Activated CD8-positive, alpha-beta memory T cell treated with anti-CD3 and anti-CD28 coated beads, Interleukin-2, amount 10 ng/mL, durations not matched to agents 7 days and 5 days (primary cell): ENCODE measurements around the gene TMBIM1. TPM values are rescaled to one million over a fixed set of nuclear protein-coding genes. Genes with fewer than 3 reads are reported as not detected.
"Not testable (repeated sequence)": the region's sequence is repeated elsewhere in the genome, so short reads cannot be mapped to it uniquely, and the experiment has no call there.

Source experiments
- ATAC-seq: fragments of 150-1000 bp; cut with Tn5 transposase; one replicate; pipeline ENCODE4 v1.10.0; 2021; ENCODE audit warnings: moderate library complexity
- CTCF ChIA-PET: fragments of 350-600 bp; sonication (Branson Sonifier 250); formaldehyde crosslinking; loops from one replicate; lab custom pipeline; 2021; ENCODE audit warnings: antibody characterized with exemption; lab: Charles Lee
- DNase-seq: peaks from one replicate; pipeline ENCODE4 v3.0.0-alpha.2; 2020
- H3K27ac Mint-ChIP-seq: one replicate; pipeline ENCODE4 v1.8.0; 2021; ENCODE audit warnings: mild to moderate bottlenecking, mixed read lengths
- H3K27me3 Mint-ChIP-seq: one replicate; pipeline ENCODE4 v1.8.0; 2021; ENCODE audit warnings: mixed read lengths
- H3K36me3 Mint-ChIP-seq: one replicate; pipeline ENCODE4 v1.8.0; 2021; ENCODE audit warnings: mild to moderate bottlenecking, mixed read lengths
- H3K4me1 Mint-ChIP-seq: one replicate; pipeline ENCODE4 v1.8.0; 2021; ENCODE audit warnings: mixed read lengths
- H3K4me3 Mint-ChIP-seq: one replicate; pipeline ENCODE4 v1.8.0; 2021; ENCODE audit warnings: mild to moderate bottlenecking, moderate library complexity, mixed read lengths
- H3K9me3 Mint-ChIP-seq: one replicate; pipeline ENCODE4 v1.8.0; 2022; ENCODE audit warnings: low read depth, mixed read lengths
- total RNA-seq, 2 experiments: library from RNA; stranded (reverse); gene quantifications; one replicate each; pipeline ENCODE4 v1.2.3, GENCODE V29; 2021

The TMBIM1 gene
- total RNA-seq, 2 experiments from 2014 or later, result 51.5 to 72.4 TPM

GRCh38 chr2:218326315-218326714, 34.0 kb upstream of the TMBIM1 start:
- Mint-ChIP-seq H3K27me3 (peaks cover 22% of the 10 kb centered on the region), H3K4me1 (peaks cover 10% of the 10 kb centered on the region), H3K36me3 (no peaks in the 10 kb centered on the region), H3K9me3 (no peaks in the 10 kb centered on the region), H3K27ac (no peak overlapping the region), H3K4me3 (no peak overlapping the region)
- no peak for DNase-seq
- CTCF ChIA-PET, result interaction anchor here (1.7 kb wide), 1 partner anchor 24 kb away, joined by 8 read pairs; no protein-coding TSS in a partner anchor
- no peak for ATAC-seq

DNA sequence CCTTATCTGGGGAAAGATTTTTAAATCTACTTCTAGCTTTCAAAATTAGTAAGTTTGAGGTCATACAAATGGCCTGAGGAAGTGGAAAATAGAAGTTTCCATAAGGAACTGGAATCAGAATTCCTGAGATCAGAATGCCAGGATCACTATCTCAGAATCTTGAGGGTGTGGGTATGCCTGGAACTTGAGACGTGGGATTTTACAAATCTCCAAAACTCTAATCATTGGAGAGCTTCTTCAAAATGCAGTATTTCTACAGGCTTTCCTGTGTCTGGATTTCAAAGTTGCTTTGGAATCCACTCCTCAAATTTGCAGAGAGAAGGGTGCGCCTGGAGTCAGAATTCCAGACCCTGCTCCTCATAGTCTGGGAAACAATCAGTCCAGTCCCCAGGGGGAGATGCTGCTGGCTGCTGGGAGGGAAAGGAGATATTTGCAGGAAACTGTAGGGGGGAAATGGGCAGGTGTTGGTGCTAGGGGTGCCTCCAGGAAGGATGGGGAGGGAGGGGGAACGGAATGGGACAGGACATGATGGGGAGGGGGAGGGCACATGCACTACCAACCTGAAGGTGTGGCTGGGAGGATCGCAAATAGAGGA, 33.4 kb upstream of the TMBIM1 start:
- H3K4me1 Mint-ChIP-seq, result peaks cover 14% of the 10 kb centered on the region
- DNase-seq (no peak), ATAC-seq (no peak)
- no peaks in the 10 kb centered on the region for H3K9me3 Mint-ChIP-seq
- H3K36me3 Mint-ChIP-seq, result no peaks in the 10 kb centered on the region
- peaks cover 22% of the 10 kb centered on the region for H3K27me3 Mint-ChIP-seq
- CTCF ChIA-PET, result interaction anchor here (0.8 to 1.7 kb wide), 2 partner anchors 24 kb away, joined by 3 to 8 read pairs; no protein-coding TSS in a partner anchor
- H3K4me3 Mint-ChIP-seq, result no peak overlapping the region
- no peak overlapping the region for H3K27ac Mint-ChIP-seq

DNA sequence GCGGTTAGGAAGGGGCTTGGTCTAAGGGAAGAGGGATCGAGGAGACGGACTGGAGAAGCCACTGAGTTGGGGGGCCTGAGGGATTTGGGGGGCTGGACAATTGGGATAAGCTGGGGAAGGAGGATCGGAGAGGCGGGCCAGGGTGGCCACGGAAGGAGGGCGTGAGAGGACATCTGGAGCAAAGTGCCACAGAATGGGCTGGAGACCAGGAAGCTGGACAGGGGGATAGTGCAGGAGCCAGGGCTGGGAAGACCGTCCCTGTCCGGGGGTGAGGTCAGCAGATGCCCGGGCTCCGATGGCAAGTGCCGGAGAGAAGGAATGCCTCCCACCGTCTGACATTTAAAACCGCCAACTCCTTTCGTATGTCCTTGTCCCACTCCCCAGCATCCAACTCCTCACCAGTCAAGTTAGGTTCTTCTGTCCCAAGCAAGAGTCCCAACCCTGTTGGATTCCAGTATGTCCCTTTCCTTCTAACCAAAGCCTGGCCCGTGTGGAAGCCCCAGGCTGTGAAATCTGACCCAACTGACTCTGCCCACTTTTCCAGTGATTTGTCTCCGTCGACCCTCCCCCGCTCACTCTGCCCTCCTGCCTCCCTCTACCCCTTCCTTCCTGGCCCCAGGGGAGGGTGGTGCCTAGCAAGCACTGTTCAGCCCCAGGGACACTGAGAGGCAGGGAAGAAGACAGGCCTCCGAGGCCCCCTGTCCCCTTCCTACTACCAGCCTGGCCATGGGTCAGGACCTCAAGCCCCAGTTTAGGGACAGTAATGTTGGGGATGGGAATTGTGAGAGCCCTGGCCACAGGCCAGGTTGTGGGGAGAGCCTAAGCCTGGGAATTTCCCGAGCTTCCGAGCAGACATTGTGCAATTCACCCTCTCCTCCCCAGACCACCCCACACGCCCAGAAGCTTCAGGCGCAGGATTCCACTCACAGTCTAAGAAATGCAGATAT, 31.5 kb upstream of the TMBIM1 start:
- H3K27me3 Mint-ChIP-seq, result peaks cover 22% of the 10 kb centered on the region
- H3K4me3 Mint-ChIP-seq, result peak overlapping the region; percentile 66
- DNase-seq (no peak), ATAC-seq (no peak)
- H3K36me3 Mint-ChIP-seq, result no peaks in the 10 kb centered on the region
- H3K9me3 Mint-ChIP-seq, result no peaks in the 10 kb centered on the region
- CTCF ChIA-PET, result interaction anchor here (1.2 kb wide), 1 partner anchor 43 kb away, joined by 3 read pairs; no protein-coding TSS in a partner anchor
- H3K27ac Mint-ChIP-seq, result no peak overlapping the region
- peaks cover 12% of the 10 kb centered on the region for H3K4me1 Mint-ChIP-seq

DNA sequence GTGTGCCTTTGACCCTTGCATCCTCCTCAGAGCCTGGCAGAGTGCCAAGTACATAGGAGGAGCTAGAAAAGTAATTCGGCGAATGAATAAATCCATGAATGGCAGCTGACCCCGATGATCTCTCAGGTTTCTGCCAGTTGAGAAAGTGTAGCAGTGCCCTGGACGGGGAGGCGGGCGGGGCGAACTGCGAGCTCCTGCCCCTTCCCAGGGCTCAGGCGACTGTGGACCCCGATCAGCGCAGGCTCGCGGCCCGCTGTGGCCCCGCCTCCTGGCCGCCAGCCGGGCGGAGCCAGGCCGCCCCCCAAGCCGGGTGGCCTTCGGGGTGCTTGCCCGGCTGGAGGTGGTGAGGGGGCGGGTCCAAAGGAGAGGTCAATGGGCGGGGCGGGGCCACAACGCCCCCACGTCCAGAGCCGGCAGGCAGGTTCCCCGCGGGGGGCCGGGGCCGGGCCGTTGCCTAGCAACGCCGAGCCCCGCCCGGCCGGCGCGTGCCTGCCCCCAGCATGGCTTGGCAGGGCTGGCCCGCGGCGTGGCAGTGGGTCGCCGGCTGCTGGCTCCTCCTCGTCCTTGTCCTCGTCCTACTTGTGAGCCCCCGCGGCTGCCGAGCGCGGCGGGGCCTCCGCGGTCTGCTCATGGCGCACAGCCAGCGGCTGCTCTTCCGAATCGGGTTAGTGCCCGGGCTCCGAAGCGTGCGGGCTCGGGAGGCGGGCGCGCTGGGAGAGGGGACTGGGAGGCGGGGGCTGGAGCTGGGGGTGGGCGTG, 30.6 kb upstream of the TMBIM1 start:
- Mint-ChIP-seq H3K27me3 (peaks cover 22% of the 10 kb centered on the region), H3K36me3 (no peaks in the 10 kb centered on the region), H3K4me1 (peaks cover 12% of the 10 kb centered on the region), H3K4me3 (peak overlapping the region; percentile 66), H3K9me3 (no peaks in the 10 kb centered on the region), H3K27ac (no peak overlapping the region)
- CTCF ChIA-PET, result interaction anchor here (1.0 to 1.3 kb wide), 3 partner anchors 44 to 525 kb away, joined by 3 to 4 read pairs (median 3); partner anchors contain the start of genes AAMP and PNKD
- ATAC-seq (peak; percentile 82), DNase-seq (peak; percentile 51)

DNA sequence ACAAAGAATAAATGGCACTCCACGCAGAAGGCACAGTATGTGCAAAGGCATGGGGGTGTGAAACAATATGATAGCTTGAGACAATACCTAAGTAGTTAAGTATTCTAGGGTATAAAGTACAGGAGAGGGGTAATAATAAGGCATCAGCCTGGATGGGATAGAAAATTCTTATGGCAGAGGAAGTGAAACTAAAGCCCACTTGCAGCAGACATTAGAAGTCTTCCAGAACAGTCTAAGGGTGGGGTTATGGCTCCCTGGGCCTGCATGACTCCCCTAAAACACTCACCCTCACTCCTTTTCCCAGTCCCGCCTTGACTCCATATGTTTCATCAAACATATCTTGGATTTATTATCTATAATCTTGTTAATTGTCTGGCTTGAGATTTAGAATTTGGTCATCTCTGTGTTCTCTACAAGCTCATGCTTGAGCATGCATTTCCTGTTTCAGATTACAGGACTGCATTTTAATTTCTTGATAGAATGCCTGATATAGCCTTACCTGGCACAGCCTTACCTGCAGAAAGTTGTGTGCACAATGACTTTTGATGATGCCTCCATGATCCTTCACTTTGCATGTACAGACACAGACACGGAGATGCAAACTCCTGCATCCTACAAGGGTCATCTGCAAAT, 28.5 kb upstream of the TMBIM1 start:
- no peak for ATAC-seq
- no peak overlapping the region for H3K27ac Mint-ChIP-seq

DNA sequence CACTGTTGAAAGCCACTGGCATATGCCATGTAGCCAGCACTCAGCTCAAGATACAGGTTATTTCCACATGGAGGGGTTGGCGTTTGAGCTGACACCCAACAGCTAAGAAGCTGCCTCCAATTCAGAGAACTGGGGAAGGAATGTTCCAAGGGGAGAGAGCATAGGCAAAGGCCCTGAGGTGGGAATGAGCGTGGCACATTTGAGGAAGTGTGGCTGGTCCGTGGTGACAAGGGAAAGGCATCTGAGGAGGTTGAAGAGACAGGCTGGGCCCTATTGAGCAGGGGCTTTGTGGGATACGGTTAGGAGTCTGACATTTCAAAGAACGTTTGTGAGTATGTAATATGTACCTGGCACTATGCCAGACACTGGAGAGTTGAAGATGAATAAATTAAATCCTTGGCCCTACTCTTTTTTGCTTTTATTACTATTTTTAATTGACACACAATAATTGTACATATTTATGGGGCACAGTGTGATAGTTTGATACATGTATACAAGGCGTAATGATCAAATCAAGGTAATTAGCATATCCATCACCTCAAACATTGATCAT, 27.6 kb upstream of the TMBIM1 start:
- Mint-ChIP-seq H3K27ac (no peak overlapping the region), H3K4me1 (peaks cover 30% of the 10 kb centered on the region)

More for the DNA sequence above, 28.5 kb upstream of the TMBIM1 start:
- Mint-ChIP-seq H3K4me1 (peaks cover 28% of the 10 kb centered on the region), H3K4me3 (no peak overlapping the region), H3K9me3 (no peaks in the 10 kb centered on the region), H3K36me3 (no peaks in the 10 kb centered on the region), H3K27me3 (peaks cover 18% of the 10 kb centered on the region)
- CTCF ChIA-PET, result interaction anchor here (1.9 kb wide), 1 partner anchor 19 kb away, joined by 4 read pairs; no protein-coding TSS in a partner anchor
- no peak for DNase-seq

GRCh38 chr2:218318241-218318640, 25.9 kb upstream of the TMBIM1 start:
- no peaks in the 10 kb centered on the region for H3K9me3 Mint-ChIP-seq
- H3K4me1 Mint-ChIP-seq, result peaks cover 25% of the 10 kb centered on the region
- no peak overlapping the region for H3K4me3 Mint-ChIP-seq
- H3K36me3 Mint-ChIP-seq, result no peaks in the 10 kb centered on the region
- CTCF ChIA-PET, result interaction anchor here (0.7 to 1.4 kb wide), 3 partner anchors 12 to 75 kb away, joined by 3 to 6 read pairs (median 3); no protein-coding TSS in a partner anchor
- H3K27me3 Mint-ChIP-seq, result peaks cover 6% of the 10 kb centered on the region
- DNase-seq (no peak), ATAC-seq (no peak)
- no peak overlapping the region for H3K27ac Mint-ChIP-seq

More for the DNA sequence above, 27.6 kb upstream of the TMBIM1 start:
- CTCF ChIA-PET, result interaction anchor here (1.0 to 1.9 kb wide), 2 partner anchors 18 to 50 kb away, joined by 4 read pairs; partner anchors contain the start of genes AAMP and PNKD
- H3K27me3 Mint-ChIP-seq, result peaks cover 18% of the 10 kb centered on the region
- no peak for ATAC-seq
- no peak overlapping the region for H3K4me3 Mint-ChIP-seq
- H3K36me3 Mint-ChIP-seq, result no peaks in the 10 kb centered on the region
- no peaks in the 10 kb centered on the region for H3K9me3 Mint-ChIP-seq
- DNase-seq, result no peak

DNA sequence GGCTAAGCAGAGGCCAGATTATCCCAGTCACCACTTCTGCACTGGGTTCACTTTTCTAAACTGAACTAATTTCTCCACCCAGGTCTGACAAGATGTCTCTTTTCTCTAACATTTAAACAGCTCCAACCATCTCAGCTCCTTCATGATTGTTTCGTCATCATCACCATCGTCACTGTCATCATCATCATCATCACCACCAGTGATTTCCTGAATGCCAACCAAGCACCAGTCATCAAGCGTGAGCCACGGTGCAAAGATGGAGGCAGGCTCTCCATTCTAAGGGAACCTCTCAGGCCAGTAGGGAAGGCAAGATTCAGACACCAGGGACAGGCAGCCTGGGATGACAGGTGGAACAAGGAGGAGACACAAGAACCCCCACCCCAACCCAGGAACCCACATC, 25.5 kb upstream of the TMBIM1 start:
- DNase-seq (no peak), ATAC-seq (no peak)
- Mint-ChIP-seq H3K36me3 (no peaks in the 10 kb centered on the region), H3K4me1 (peaks cover 25% of the 10 kb centered on the region), H3K27me3 (peaks cover 6% of the 10 kb centered on the region), H3K27ac (no peak overlapping the region), H3K9me3 (no peaks in the 10 kb centered on the region), H3K4me3 (no peak overlapping the region)
- CTCF ChIA-PET, result interaction anchor here (0.7 to 1.4 kb wide), 4 partner anchors 12 to 76 kb away, joined by 3 to 6 read pairs (median 4); no protein-coding TSS in a partner anchor

- H3K4me3 Mint-ChIP-seq, result no peak overlapping the region
- CTCF ChIA-PET, result interaction anchor here (0.9 to 2.3 kb wide), 5 partner anchors 11 to 581 kb away, joined by 3 to 9 read pairs (median 4); no protein-coding TSS in a partner anchor
- H3K27ac Mint-ChIP-seq, result no peak overlapping the region
These were observed 25.0 kb upstream of the TMBIM1 start for GRCh38 chr2:218317303-218317630.

GRCh38 chr2:218315397-218315796, 23.1 kb upstream of the TMBIM1 start:
- H3K9me3 Mint-ChIP-seq, result no peaks in the 10 kb centered on the region
- CTCF ChIA-PET, result interaction anchor here (0.9 to 2.3 kb wide), 3 partner anchors 13 to 41 kb away, joined by 3 to 9 read pairs (median 3); partner anchors contain the start of gene CATIP
- peaks cover 17% of the 10 kb centered on the region for H3K4me1 Mint-ChIP-seq
- H3K27me3 Mint-ChIP-seq, result no peaks in the 10 kb centered on the region
- DNase-seq (no peak), ATAC-seq (no peak)
- no peak overlapping the region for H3K4me3 Mint-ChIP-seq
- H3K27ac Mint-ChIP-seq, result no peak overlapping the region
- H3K36me3 Mint-ChIP-seq, result no peaks in the 10 kb centered on the region

More at GRCh38 chr2:218317303-218317630, 25.0 kb upstream of the TMBIM1 start:
- ATAC-seq (no peak), DNase-seq (no peak)
- Mint-ChIP-seq H3K27me3 (peaks cover 2% of the 10 kb centered on the region), H3K36me3 (no peaks in the 10 kb centered on the region), H3K9me3 (no peaks in the 10 kb centered on the region), H3K4me1 (peaks cover 22% of the 10 kb centered on the region)

GRCh38 chr2:218314764-218315163, 22.5 kb upstream of the TMBIM1 start:
- H3K27ac Mint-ChIP-seq, H3K9me3 Mint-ChIP-seq, DNase-seq, H3K4me3 Mint-ChIP-seq, H3K27me3 Mint-ChIP-seq, H3K36me3 Mint-ChIP-seq, ATAC-seq: not testable (repeated sequence)
- peaks cover 17% of the 10 kb centered on the region for H3K4me1 Mint-ChIP-seq
- CTCF ChIA-PET, result interaction anchor here (1.0 kb wide), 1 partner anchor 42 kb away, joined by 3 read pairs; the partner anchor contains the start of gene CATIP

- Mint-ChIP-seq H3K4me3 (no peak overlapping the region), H3K27ac (no peak overlapping the region), H3K27me3 (no peaks in the 10 kb centered on the region), H3K36me3 (no peaks in the 10 kb centered on the region), H3K9me3 (no peaks in the 10 kb centered on the region), H3K4me1 (peaks cover 17% of the 10 kb centered on the region)
- ATAC-seq, result no peak
- CTCF ChIA-PET, result interaction anchor here (1.5 kb wide), 1 partner anchor 12 kb away, joined by 4 read pairs; no protein-coding TSS in a partner anchor
- DNase-seq, result no peak
These were observed 21.1 kb upstream of the TMBIM1 start for GRCh38 chr2:218313356-218313755.
